ACC112 (cell line): ENCODE results near the gene SETD2.

ENCODE experiments used
- H2AFZ ChIP-seq: fragments of 200-600 bp; sonication (generic); one replicate; pipeline ENCODE4 v1.6.0; 2017; ENCODE audit warnings: antibody characterized with exemption, low read length; ENCODE audit not compliant: unreplicated experiment
- H3K27ac ChIP-seq: fragments of 200-600 bp; sonication (generic); 2 replicates; pipeline ENCODE4 v1.5.1; 2014; ENCODE audit warnings: low read depth, mild to moderate bottlenecking, antibody characterized with exemption, low read length, moderate library complexity
- H3K27me3 ChIP-seq: fragments of 200-600 bp; sonication (generic); 2 replicates; pipeline ENCODE4 v1.6.1; 2014; ENCODE audit warnings: mild to moderate bottlenecking, antibody characterized with exemption, low read length, moderate library complexity, mixed read lengths; ENCODE audit not compliant: insufficient read depth
- H3K36me3 ChIP-seq: fragments of 200-600 bp; sonication (generic); 2 replicates; pipeline ENCODE4 v1.6.1; 2016; ENCODE audit warnings: mild to moderate bottlenecking, antibody characterized with exemption, low read length, moderate library complexity, mixed read lengths; ENCODE audit not compliant: insufficient read depth
- H3K4me1 ChIP-seq: fragments of 200-600 bp; sonication (generic); one replicate; pipeline ENCODE4 v1.6.1; 2016; ENCODE audit warnings: low read length, mixed read lengths; ENCODE audit not compliant: insufficient read depth, unreplicated experiment, control insufficient read depth
- H3K4me3 ChIP-seq: fragments of 200-600 bp; sonication (generic); 2 replicates; pipeline ENCODE4 v1.5.1; 2014; ENCODE audit warnings: mild to moderate bottlenecking, low read depth, low read length
- H3K79me2 ChIP-seq: fragments of 200-600 bp; sonication (generic); one replicate; pipeline ENCODE4 v1.6.0; 2016; ENCODE audit warnings: low read length; ENCODE audit not compliant: control insufficient read depth, unreplicated experiment, insufficient read depth

The SETD2 gene

GRCh38 chr3:47004369-47005211, 159.3 kb downstream of the SETD2 start:
- H3K36me3 ChIP-seq = no peaks in the 10 kb centered on the region

GRCh38 chr3:47003461-47004368, 160.2 kb downstream of the SETD2 start:
- no peak overlapping the region for H2AFZ ChIP-seq
- peaks cover 10% of the 10 kb centered on the region for H3K4me1 ChIP-seq
- H3K27ac ChIP-seq = no peak overlapping the region
- no peak overlapping the region for H3K4me3 ChIP-seq
- no peaks in the 10 kb centered on the region for H3K36me3 ChIP-seq
- H3K27me3 ChIP-seq = no peaks in the 10 kb centered on the region
- H3K79me2 ChIP-seq = no peaks in the 10 kb centered on the region

More at GRCh38 chr3:47004369-47005211, 159.3 kb downstream of the SETD2 start:
- Histone ChIP-seq H2AFZ (no peak overlapping the region), H3K4me3 (no peak overlapping the region), H3K27ac (no peak overlapping the region), H3K79me2 (no peaks in the 10 kb centered on the region), H3K4me1 (peaks cover 10% of the 10 kb centered on the region), H3K27me3 (no peaks in the 10 kb centered on the region)

GRCh38 chr3:47003056-47003410, 160.9 kb downstream of the SETD2 start:
- Histone ChIP-seq H3K79me2 (no peaks in the 10 kb centered on the region), H3K27ac (no peak overlapping the region), H3K27me3 (no peaks in the 10 kb centered on the region), H3K36me3 (no peaks in the 10 kb centered on the region), H3K4me3 (no peak overlapping the region), H2AFZ (no peak overlapping the region), H3K4me1 (peaks cover 10% of the 10 kb centered on the region)

- Histone ChIP-seq H3K4me3 (no peak overlapping the region), H2AFZ (no peak overlapping the region), H3K27ac (no peak overlapping the region), H3K27me3 (no peaks in the 10 kb centered on the region), H3K79me2 (no peaks in the 10 kb centered on the region), H3K36me3 (no peaks in the 10 kb centered on the region), H3K4me1 (peaks cover 10% of the 10 kb centered on the region)
Observed at GRCh38 chr3:47002171-47003055, 161.5 kb downstream of the SETD2 start.

- Histone ChIP-seq H3K4me1 (peaks cover 10% of the 10 kb centered on the region), H3K79me2 (no peaks in the 10 kb centered on the region), H3K36me3 (no peaks in the 10 kb centered on the region), H2AFZ (no peak overlapping the region), H3K4me3 (no peak overlapping the region), H3K27ac (no peak overlapping the region), H3K27me3 (no peaks in the 10 kb centered on the region)
Observed at GRCh38 chr3:47001731-47002170, 162.2 kb downstream of the SETD2 start.

GRCh38 chr3:47000922-47001730, 162.8 kb downstream of the SETD2 start:
- Histone ChIP-seq H3K36me3 (no peaks in the 10 kb centered on the region), H3K4me1 (peaks cover 10% of the 10 kb centered on the region), H3K27ac (no peak overlapping the region)

GRCh38 chr3:47000198-47000815, 163.6 kb downstream of the SETD2 start:
- Histone ChIP-seq H3K36me3 (no peaks in the 10 kb centered on the region), H2AFZ (no peak overlapping the region)

More at GRCh38 chr3:47000922-47001730, 162.8 kb downstream of the SETD2 start:
- Histone ChIP-seq H3K79me2 (no peaks in the 10 kb centered on the region), H2AFZ (no peak overlapping the region), H3K27me3 (no peaks in the 10 kb centered on the region), H3K4me3 (no peak overlapping the region)

GRCh38 chr3:46999516-47000197, 164.3 kb downstream of the SETD2 start:
- Histone ChIP-seq H3K36me3 (no peaks in the 10 kb centered on the region), H3K4me1 (peaks cover 10% of the 10 kb centered on the region), H3K27me3 (no peaks in the 10 kb centered on the region), H3K79me2 (no peaks in the 10 kb centered on the region), H2AFZ (no peak overlapping the region), H3K4me3 (no peak overlapping the region), H3K27ac (no peak overlapping the region)

More at GRCh38 chr3:47000198-47000815, 163.6 kb downstream of the SETD2 start:
- H3K27ac ChIP-seq = no peak overlapping the region
- peaks cover 10% of the 10 kb centered on the region for H3K4me1 ChIP-seq
- H3K27me3 ChIP-seq = no peaks in the 10 kb centered on the region
- no peak overlapping the region for H3K4me3 ChIP-seq
- H3K79me2 ChIP-seq = no peaks in the 10 kb centered on the region
